H1 (cell line): ENCODE measurements around the gene TBL1Y.

Experiments
- BACH1 ChIP-seq: IDR thresholded peaks from 2 replicates; pipeline ENCODE4 v1.6.1; 2012; ENCODE audit warnings: low read length, improper control_type of control experiment
- CEBPB ChIP-seq: IDR thresholded peaks from 2 replicates; pipeline ENCODE4 v1.6.1; 2012; ENCODE audit warnings: low read depth, low read length
- CTCF ChIP-seq, 3 experiments: IDR thresholded peaks; 1 replicate in 2 of 3; 2 replicates in 1 of 3; pipeline versions ENCODE4 v1.5.1 to v1.6.1; 2011; ENCODE audit warnings: low read length in 3 of 3, mild to moderate bottlenecking in 3 of 3, inconsistent platforms in 2 of 3, low read depth in 1 of 3, moderate library complexity in 1 of 3; ENCODE audit not compliant: insufficient read depth in 1 of 3; ENCODE audit errors: control extremely low read depth in 1 of 3
- JUN ChIP-seq: IDR thresholded peaks from 2 replicates; pipeline ENCODE4 v1.6.1; 2011; ENCODE audit warnings: low read depth, mild to moderate bottlenecking, improper control_type of control experiment, low read length
- RAD21 ChIP-seq, 2 experiments: IDR thresholded peaks in 1 of 2; conservative IDR thresholded peaks in 1 of 2; 2 replicates each; pipeline ENCODE4 v1.6.1; 2011; ENCODE audit warnings: low read depth in 2 of 2, low read length in 2 of 2, improper control_type of control experiment in 1 of 2, inconsistent platforms in 1 of 2, mild to moderate bottlenecking in 1 of 2, moderate library complexity in 1 of 2

- TF ChIP-seq RAD21 (IDR thresholded peaks at IDR 0.05 in 1 of 2, conservative IDR thresholded peaks at IDR 0.05 in 1 of 2; ENCODE audit: low read depth in 2 of 2, low read length in 2 of 2) (no peak), BACH1 (no peak), CEBPB (no peak), CTCF (IDR thresholded peaks at IDR 0.05; ENCODE audit: control extremely low read depth in 1 of 3, insufficient read depth in 1 of 3, low read depth in 1 of 3, low read length in 3 of 3) (no peak), JUN (no peak)
Observed at GRCh38 chrY:7125136-7126056, 214.9 kb downstream of the TBL1Y start.
